HG02623 (cell line): ENCODE results near the gene CAMK2B.

Experiments used
- ATAC-seq: cut with Tn5 transposase; IDR thresholded peaks from one replicate; pipeline ENCODE4 v1.9.1; 2021; ENCODE audit warnings: moderate library complexity; ENCODE audit not compliant: unreplicated experiment

CAMK2B gene

DNA sequence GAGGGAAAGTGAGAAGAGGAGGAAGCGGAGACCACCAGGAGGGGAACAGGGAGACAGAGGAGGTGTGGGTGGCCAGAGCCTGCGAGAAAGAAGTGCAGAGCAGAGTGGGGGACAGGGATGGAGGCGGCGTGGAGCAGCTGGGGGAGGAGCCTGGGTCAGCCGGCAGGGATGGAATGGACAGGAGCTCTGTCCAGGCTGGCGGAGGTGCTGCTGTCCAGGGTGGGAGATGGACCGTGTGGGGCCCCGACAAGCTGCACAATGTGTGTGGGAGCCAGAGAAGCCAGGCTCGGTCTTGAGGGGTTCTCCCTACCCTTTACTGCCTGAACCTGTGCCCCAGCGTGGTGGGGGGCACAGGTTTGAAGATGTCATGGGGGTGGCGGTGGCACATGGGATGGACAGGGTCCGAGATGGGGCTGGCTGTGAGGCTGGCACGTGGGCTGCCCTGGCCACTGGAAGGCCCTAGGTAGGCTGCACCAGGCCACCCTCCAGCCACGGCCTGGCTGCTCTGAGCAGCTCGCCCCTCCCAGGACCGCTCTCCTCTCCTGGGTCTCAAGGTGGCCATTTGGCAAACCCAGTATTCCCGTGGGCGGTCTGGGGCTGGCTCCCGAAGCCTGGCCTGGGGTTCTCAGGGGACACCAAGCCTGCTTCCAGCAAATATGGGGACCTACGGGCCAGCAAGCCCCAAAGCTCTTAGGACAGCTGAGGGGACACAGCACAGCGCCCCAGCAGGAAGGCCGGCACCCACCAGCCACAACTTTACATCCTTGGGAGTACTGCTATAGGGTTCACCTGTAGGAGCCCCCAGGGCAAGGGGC is 92.3 kb downstream of the CAMK2B start:
- ATAC-seq: no peak

GRCh38 chr7:44232396-44232795 is 93.0 kb downstream of the CAMK2B start:
- ATAC-seq: no peak

GRCh38 chr7:44231088-44231487 is 94.3 kb downstream of the CAMK2B start:
- no peak for ATAC-seq

- ATAC-seq: no peak
Measured at GRCh38 chr7:44230286-44230685, 95.1 kb downstream of the CAMK2B start.

DNA sequence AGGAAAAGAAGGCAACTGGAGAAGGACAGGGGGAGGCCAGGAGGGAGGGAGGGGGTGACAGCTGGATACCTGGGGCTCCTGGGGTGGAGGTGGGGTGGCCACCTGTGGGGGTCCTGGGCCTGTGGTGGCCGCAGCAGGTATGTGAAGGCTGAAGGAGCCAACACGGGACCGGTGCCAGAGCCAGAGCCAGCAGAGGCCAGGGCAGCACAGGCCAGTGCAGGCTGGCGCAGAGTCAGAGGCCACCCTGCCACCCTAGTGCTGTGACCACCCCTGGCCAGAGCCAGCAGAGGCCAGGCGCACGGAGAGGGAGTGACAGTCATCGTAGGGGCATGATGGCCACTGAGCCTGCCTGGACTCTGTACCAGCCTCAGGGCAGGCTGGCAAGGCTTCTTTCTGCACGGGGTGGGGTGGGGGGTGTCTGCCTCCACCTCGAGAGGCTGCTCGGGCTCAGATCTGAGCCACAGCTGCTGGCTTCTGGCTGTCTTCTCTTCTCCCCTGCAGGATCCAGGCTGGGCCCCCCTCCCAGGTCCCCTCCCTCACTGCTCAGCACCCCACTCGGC is 95.8 kb downstream of the CAMK2B start:
- ATAC-seq: no peak

- no peak for ATAC-seq
Measured at GRCh38 chr7:44228571-44229350, 96.6 kb downstream of the CAMK2B start.

DNA sequence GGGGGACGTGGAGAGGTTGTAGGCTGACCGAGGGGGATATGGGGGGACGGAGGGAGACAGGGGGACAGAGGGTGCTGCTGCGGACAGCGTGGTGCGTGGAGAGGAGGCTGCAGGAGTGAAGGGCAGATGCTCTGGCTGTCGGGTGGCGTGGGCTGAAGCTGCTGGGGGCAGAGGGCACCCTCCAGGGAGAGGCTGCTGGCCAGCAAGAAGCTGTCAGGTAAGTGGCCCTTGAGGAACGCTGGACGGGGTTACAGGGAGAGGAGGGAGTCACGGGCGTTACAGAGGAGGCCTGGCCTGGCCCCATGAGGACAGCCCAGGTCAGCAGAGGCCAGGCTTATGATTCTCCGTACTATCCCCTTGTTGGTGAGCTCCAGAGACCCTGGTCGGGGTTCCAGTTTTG is 97.5 kb downstream of the CAMK2B start:
- no peak for ATAC-seq

DNA sequence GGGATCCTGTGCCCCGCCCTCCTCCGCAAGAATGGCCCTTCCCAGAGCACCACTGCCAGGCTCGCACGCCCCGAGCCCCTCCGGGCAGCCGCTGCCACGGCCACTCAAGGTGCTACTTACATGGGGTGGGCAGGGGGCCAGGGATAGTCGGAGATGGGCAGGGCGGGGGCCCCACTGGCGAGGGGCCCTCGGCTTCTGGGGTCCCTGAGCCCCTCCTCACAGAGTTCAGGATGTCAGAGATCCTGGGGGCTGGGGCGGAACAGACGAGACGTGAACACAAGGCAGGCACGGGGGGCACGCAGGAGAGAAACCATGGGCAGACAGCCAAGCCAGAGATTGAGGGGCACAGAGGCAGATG is 99.0 kb downstream of the CAMK2B start:
- ATAC-seq: no peak

DNA sequence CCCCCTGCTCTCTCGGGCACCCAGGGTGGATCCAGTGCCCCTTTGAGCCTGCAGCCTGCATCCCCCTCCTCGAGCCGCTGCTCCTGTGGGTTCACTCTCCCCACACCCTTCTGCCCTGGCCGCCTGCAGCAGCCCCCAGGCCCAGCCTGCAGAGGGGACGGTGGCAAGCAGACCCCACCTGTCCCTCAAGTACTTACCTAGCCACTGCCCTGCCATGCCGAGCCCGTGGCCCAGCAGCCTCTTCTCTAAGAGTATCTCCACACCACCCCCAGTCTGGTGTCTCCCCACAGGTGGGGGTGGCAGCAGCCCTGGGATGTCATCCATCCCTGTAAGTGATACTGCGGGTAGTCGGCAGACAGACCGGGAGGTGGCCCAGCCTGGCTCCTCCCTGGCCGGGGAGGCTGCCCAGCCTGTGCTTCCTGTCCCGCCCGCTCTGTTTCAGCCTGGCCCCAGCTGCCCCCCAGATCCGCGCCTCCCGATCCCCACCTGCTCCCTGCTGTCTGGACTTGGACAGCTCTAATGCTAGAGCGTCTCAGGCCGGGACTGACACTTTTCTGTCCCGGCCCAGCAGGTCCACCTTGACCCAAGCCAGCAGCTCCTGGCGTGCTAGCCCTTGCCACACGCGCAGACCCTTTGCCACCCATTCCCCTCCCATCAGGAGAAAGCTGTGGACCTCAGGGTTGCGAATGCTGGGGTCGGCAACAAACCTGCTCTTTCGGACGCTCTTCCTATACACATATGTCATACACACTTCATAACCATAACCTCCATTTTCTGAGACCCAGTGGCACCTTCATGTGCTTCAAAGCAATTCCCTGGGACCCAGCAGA is 99.6 kb downstream of the CAMK2B start:
- no peak for ATAC-seq

GRCh38 chr7:44224974-44225565 is 100.3 kb downstream of the CAMK2B start:
- ATAC-seq: no peak

GRCh38 chr7:44224080-44224973 is 101.1 kb downstream of the CAMK2B start:
- no peak for ATAC-seq

GRCh38 chr7:44223362-44224079 is 101.9 kb downstream of the CAMK2B start:
- ATAC-seq: no peak

GRCh38 chr7:44222776-44223261 is 102.6 kb downstream of the CAMK2B start:
- no peak for ATAC-seq

- no peak for ATAC-seq
Measured at GRCh38 chr7:44222074-44222473, 103.3 kb downstream of the CAMK2B start.

- ATAC-seq: no peak
Measured at GRCh38 chr7:44221231-44221791, 104.1 kb downstream of the CAMK2B start.

DNA sequence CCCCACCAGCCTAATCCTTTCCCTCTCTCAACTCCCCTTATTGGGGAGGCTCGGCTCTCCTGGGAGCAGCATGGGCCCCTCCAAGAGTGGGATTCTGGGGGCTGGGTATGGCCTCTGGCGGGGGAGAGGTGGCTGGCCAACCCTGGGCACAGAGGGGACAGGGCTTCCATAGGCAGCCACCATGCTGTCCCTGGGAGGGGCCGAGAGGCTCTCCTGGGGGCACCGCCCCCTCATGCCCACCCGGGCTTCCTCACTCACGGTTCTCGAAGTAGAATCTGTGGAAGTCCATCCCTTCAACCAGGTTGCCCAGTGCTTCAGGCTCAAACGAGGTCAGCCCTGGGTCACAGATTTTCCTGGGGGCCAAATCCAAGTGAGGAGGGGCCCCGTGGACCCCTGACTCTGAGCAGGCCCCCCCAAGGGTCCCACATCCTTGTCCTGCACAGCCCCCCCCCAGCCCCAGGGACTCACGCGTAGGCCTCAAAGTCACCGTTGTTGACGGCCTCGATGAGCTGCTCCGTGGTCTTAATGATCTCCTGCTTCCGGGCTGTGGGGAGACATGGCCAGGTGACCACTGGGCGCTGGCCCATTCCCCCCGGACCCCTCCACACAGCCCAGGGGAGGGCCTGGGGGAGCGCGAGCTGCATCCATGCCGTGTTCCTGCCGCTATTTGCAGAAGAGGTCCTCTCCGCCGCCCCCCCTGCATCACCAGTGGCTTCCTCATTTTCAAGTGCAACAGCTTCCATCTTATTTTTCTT is 104.9 kb downstream of the CAMK2B start:
- no peak for ATAC-seq

DNA sequence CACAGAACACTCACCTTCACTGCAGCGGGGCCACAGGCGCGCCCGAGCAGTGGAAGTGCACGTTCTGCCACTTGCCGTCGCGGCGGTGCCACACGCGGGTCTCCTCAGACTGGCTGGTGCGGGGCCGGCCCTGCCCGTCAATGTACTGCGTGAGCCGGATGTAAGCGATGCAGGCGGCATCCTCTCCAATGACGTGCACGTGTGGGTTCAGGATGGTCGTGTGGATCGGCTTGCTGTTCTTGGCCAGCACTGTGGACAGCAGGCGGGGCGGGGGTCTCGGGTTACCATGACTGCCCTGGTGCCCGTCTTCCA is 105.4 kb downstream of the CAMK2B start:
- no peak for ATAC-seq
